GM12878 (cell line): ENCODE measurements around the gene ERN2. TPM values are rescaled to one million over a fixed set of nuclear protein-coding genes. Genes with fewer than 3 reads are reported as not detected.
"Not testable (repeated sequence)": the region's sequence is repeated elsewhere in the genome, so short reads cannot be mapped to it uniquely, and the experiment has no call there.

Experiments
- ATAC-seq: fragments of 200-7000 bp; cut with Tn5 transposase; 3 replicates; pipeline ENCODE4 v1.9.1; 2020; ENCODE audit warnings: mild to moderate bottlenecking, moderate library complexity
- BruUV-seq: library from RNA; stranded (reverse); fragments of 400-500 nt; replicated peaks from 2 replicates; lab custom pipeline; 2021; lab: Mats Ljungman, UMichigan
- CTCF ChIA-PET: fragments of 300-600 bp; sonication (Branson Sonifier 250); formaldehyde crosslinking; extraction: SDS; loops from one replicate; lab custom pipeline; 2021; ENCODE audit warnings: inconsistent platforms; lab: Yijun Ruan, JAX
- POLR2A ChIA-PET: fragments of 350-600 bp; formaldehyde crosslinking; extraction: SDS; loops from one replicate; lab custom pipeline; 2021; ENCODE audit warnings: inconsistent platforms; lab: Charles Lee
- RAD21 ChIA-PET: fragments of 300-600 bp; sonication (Branson Sonifier 250); formaldehyde crosslinking; loops from one replicate; lab custom pipeline; 2023; ENCODE audit warnings: antibody characterized with exemption; ENCODE audit not compliant: unreplicated experiment; lab: Charles Lee
- SMC1A ChIA-PET: fragments of 300-600 bp; sonication (Branson Sonifier 250); formaldehyde crosslinking; loops from one replicate; lab custom pipeline; 2023; ENCODE audit not compliant: unreplicated experiment, uncharacterized antibody; lab: Charles Lee
- DNase-seq: peaks from one replicate; pipeline ENCODE4 v3.0.0-alpha.2; 2011; ENCODE audit warnings: low read depth, low spot score
- FAIRE-seq: peaks from 3 replicates; lab custom pipeline; 2011; peaks lifted over from hg19 to GRCh38; lab: Jason Lieb, UNC
- H2AFZ ChIP-seq: 2 replicates; pipeline ENCODE4 v1.6.0; 2011; ENCODE audit warnings: low read depth, low read length, control low read depth; ENCODE audit not compliant: control insufficient read depth
- H3K27ac ChIP-seq: 2 replicates; pipeline ENCODE4 v1.5.1; 2011; ENCODE audit warnings: control low read depth; ENCODE audit not compliant: control insufficient read depth, insufficient read depth
- H3K27me3 ChIP-seq, 2 experiments: replicated peaks in 1 of 2; 2 replicates each; pipeline versions ENCODE4 v1.6.0 to v1.6.1; 2011; ENCODE audit warnings: low read length in 1 of 2; ENCODE audit not compliant: control insufficient read depth in 2 of 2, insufficient read depth in 2 of 2
- H3K36me3 ChIP-seq, 2 experiments: 2 replicates each; pipeline ENCODE4 v1.5.1; 2011; ENCODE audit warnings: low read length in 1 of 2; ENCODE audit not compliant: control insufficient read depth in 2 of 2, insufficient read depth in 2 of 2
- H3K4me1 ChIP-seq: 2 replicates; pipeline ENCODE4 v1.6.1; 2011; ENCODE audit warnings: mild to moderate bottlenecking, low read length, moderate library complexity, mixed read lengths; ENCODE audit not compliant: control insufficient read depth, insufficient read depth
- H3K4me2 ChIP-seq: 2 replicates; pipeline ENCODE4 v1.6.0; 2011; ENCODE audit warnings: control low read depth; ENCODE audit not compliant: control insufficient read depth, insufficient read depth
- H3K4me3 ChIP-seq: fragments of 200-600 bp; sonication (generic); 2 replicates; pipeline ENCODE4 v1.5.1; 2016
- H3K79me2 ChIP-seq: 2 replicates; pipeline ENCODE4 v1.6.0; 2011; ENCODE audit warnings: low read length; ENCODE audit not compliant: control insufficient read depth, insufficient read depth
- H3K9ac ChIP-seq: 2 replicates; pipeline ENCODE4 v1.8.0; 2011; ENCODE audit warnings: low read length, control low read depth, mixed read lengths; ENCODE audit not compliant: control insufficient read depth, insufficient read depth
- H3K9me3 ChIP-seq: replicated peaks from 3 replicates; pipeline ENCODE4 v1.5.1; 2011; ENCODE audit warnings: mild to moderate bottlenecking, low read length; ENCODE audit not compliant: control insufficient read depth, insufficient read depth
- H4K20me1 ChIP-seq: 2 replicates; pipeline ENCODE4 v1.6.0; 2011; ENCODE audit not compliant: control insufficient read depth, insufficient read depth
- MEF2B ChIP-seq: fragments of 450-650 bp; IDR thresholded peaks from 2 replicates; pipeline ENCODE4 v1.6.1; 2018; ENCODE audit warnings: mild to moderate bottlenecking, moderate library complexity; ENCODE audit not compliant: partially characterized antibody, poor library complexity, severe bottlenecking
- RAD21 ChIP-seq: IDR thresholded peaks from 2 replicates; pipeline ENCODE4 v1.6.1; 2011; ENCODE audit warnings: mild to moderate bottlenecking, low read depth, low read length, moderate library complexity; ENCODE audit not compliant: insufficient read depth
- ZBED1 ChIP-seq: IDR thresholded peaks from 2 replicates; pipeline ENCODE4 v1.6.1; 2016; ENCODE audit warnings: borderline replicate concordance
- WGBS: methylation state at CpG from one replicate; pipeline ENCODE4 v1.1.6; 2016; ENCODE audit warnings: low lambda C conversion rate; ENCODE audit not compliant: insufficient replicate concordance, insufficient coverage; ENCODE audit errors: missing lambda C conversion rate; 5-methylcytosine and 5-hydroxymethylcytosine counted together
- in situ Hi-C: fragments of 300-500 bp; cut with MboI; formaldehyde crosslinking; loops from 9 replicates; pipeline ENCODE4 v1.14.3; 2018; ENCODE audit warnings: mixed read lengths
- intact Hi-C: fragments of 100-400 bp; cut with micrococcal nuclease; formaldehyde crosslinking; loops from one replicate; pipeline ENCODE4 v1.14.2; 2022; ENCODE audit not compliant: unreplicated experiment
- polyA plus RNA-seq, 11 experiments: library from polyadenylated mRNA; depleted of rRNA in 4 of 11; unstranded in 6 of 11; stranded (reverse) in 5 of 11; fragments of >200 nt; fragmentation: Nextera tagmentation in 4 of 11; fragmentation: Illumina TruSeq in 1 of 11; extraction: Ambion mirVana in 4 of 11; extraction: Trizol in 1 of 11; gene quantifications; 1 replicate in 1 of 11; 2 replicates in 10 of 11; pipeline versions ENCODE4 v1.2.1 to v1.2.3, GENCODE V29; 2011 to 2016; ENCODE audit warnings: inconsistent platforms in 2 of 11, missing spikeins in 2 of 11, low read depth in 1 of 11
- total RNA-seq, 4 experiments: library from RNA; depleted of rRNA in 3 of 4; stranded (reverse); fragments of >200 nt in 3 of 4; fragmentation: Illumina TruSeq in 1 of 4; extraction: Trizol in 1 of 4; gene quantifications; 2 replicates each; pipeline versions ENCODE4 v1.2.1 to v1.2.3, GENCODE V29; 2013 to 2021
- TF ChIP-seq, protein P1 (sequence below): fragments of 450-650 bp; IDR thresholded peaks from 2 replicates; pipeline ENCODE4 v1.6.1; 2016; ENCODE audit warnings: mild to moderate bottlenecking

The ERN2 gene
- total and polyA plus RNA-seq, 10 of the 15 experiments (the other 5 are each of a cell fraction or from before 2014, with no cell fraction given) = 0.06 to 0.95 (median 0.36) TPM; not detected in 5

DNA sequence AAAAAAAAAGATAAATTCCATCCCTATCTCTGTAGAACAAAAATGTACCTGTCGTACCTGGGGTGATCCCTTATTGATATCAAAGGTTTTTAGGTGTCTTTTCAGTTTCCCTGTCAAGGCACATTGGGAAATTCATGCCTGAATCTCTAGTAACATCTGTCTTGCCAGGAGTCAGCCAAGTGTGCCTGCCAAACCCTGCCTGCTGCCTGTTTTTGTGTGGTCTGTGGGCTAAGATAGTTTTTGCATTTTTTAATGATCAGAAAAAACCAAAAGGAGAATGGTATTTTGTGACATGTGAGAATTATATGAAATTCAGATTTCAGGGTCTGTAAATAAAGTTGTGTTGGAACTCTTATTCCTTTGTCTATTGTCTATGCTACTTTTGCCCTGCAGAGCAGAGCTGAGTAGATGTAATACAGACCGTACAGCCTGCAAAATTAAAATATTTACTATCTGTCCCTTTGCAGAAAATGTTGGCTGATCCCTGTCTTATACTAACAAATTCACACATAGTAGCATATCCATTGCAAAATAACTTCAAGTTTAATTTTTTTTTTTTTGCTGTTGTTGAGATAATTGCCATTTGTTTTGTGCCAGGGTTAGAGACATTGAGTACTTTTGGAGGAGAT is 28.8 kb upstream of the ERN2 start:
- H3K27ac ChIP-seq = no peak overlapping the region
- 19% methylated on average over 2 of the region's 2 CpGs for WGBS
- no peak overlapping the region for H3K9ac ChIP-seq
- no peaks in the 10 kb centered on the region for H3K4me1 ChIP-seq
- H2AFZ ChIP-seq = no peak overlapping the region
- TF ChIP-seq MEF2B = no peak
- no peak for TF ChIP-seq ZBED1
- in situ Hi-C loops (no loop called here), intact Hi-C loops (no loop called here)
- DNase-seq = no peak
- no peaks in the 10 kb centered on the region; a peak in 2 of 4 replicates for H3K27me3 ChIP-seq
- BruUV-seq = no TSS peak
- ATAC-seq = no peak
- H3K4me3 ChIP-seq = no peak overlapping the region
- ChIA-PET RAD21 (no interaction called here), SMC1A (no interaction called here), CTCF (no interaction called here), POLR2A (no interaction called here)
- H3K36me3 ChIP-seq = no peaks in the 10 kb centered on the region
- no peaks in the 10 kb centered on the region for H3K9me3 ChIP-seq
- no peaks in the 10 kb centered on the region for H4K20me1 ChIP-seq
- no peaks in the 10 kb centered on the region for H3K79me2 ChIP-seq
- H3K4me2 ChIP-seq = no peak overlapping the region
- no peak for FAIRE-seq

DNA sequence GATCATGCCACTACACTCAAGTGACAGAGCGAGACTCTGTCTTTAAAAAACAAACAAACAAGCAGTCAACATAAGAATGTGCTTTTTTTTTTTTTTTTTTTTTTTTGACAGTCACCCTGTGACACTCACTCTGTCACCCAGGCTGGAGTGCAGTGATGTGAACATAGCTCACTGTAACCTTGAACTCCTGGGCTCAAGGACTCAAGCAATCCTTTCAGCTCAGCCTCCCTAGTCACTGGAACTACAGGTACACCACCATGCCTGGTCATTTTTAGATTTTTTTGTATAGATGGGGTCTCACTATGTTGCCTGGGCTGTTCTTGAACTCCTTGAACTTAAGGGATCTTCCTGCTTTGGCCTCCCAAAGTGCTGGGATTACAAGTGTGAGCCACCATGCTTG is 26.5 kb upstream of the ERN2 start:
- TF ChIP-seq, protein P1, sequence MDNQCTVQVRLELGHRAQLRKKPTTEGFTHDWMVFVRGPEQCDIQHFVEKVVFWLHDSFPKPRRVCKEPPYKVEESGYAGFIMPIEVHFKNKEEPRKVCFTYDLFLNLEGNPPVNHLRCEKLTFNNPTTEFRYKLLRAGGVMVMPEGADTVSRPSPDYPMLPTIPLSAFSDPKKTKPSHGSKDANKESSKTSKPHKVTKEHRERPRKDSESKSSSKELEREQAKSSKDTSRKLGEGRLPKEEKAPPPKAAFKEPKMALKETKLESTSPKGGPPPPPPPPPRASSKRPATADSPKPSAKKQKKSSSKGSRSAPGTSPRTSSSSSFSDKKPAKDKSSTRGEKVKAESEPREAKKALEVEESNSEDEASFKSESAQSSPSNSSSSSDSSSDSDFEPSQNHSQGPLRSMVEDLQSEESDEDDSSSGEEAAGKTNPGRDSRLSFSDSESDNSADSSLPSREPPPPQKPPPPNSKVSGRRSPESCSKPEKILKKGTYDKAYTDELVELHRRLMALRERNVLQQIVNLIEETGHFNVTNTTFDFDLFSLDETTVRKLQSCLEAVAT = no peak
- no peak for TF ChIP-seq RAD21
- TF ChIP-seq, all 136 proteins: peak for 0
- Histone ChIP-seq H3K27ac (no peak overlapping the region), H3K9ac (no peak overlapping the region), H3K4me2 (no peak overlapping the region), H2AFZ (no peak overlapping the region), H3K79me2 (no peaks in the 10 kb centered on the region), H3K27me3 (no peaks in the 10 kb centered on the region; a peak in 2 of 4 replicates), H3K4me1 (peaks cover 4% of the 10 kb centered on the region), H4K20me1 (no peaks in the 10 kb centered on the region), H3K36me3 (no peaks in the 10 kb centered on the region), H3K4me3 (no peak overlapping the region), H3K9me3 (no peaks in the 10 kb centered on the region)
- POLR2A ChIA-PET = no interaction called here
- intact Hi-C loops (loop anchor here (5.0 kb wide), 1 partner anchor 513 kb away; no protein-coding TSS in a partner anchor), in situ Hi-C loops (loop anchor here (5.0 to 10.0 kb wide), 2 partner anchors 52 to 515 kb away; partner anchors contain the start of gene CACNG3)
- no peak for FAIRE-seq
- RAD21 ChIA-PET = no interaction called here
- CTCF ChIA-PET = no interaction called here
- SMC1A ChIA-PET = no interaction called here
- DNase-seq = no peak
- no peak for ATAC-seq
- 0% methylated on average over 1 of the region's 1 CpG for WGBS
- BruUV-seq = no TSS peak

DNA sequence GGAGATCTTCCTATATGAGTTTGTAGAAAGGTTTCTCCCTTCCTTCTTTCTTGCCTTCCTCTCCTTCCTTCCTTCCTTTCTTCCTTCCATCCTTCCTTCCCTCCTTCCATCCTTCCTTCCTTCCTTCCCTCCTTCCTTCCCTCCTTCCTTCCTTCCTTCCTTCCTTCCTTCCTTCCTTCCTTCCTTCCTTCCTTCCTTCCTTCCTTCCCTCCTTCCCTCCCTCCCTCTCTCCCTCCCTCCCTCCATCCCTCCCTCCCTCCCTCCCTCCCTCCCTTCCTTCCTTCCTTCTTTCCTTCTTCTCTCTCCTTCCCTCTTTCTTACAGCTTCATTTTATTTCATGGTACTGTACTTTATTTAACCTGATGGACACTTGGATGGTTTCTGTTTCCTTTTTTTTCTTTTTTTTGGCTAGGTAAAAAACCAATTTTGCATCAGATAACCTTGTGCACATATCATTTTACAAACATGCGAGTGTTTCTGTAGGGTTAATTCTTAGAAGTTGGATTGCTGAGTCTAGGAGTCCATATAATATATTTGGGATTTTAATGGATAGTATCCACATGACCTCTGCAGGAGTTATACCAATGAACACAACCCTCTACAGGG is 24.5 kb upstream of the ERN2 start:
- H3K27ac ChIP-seq, CTCF ChIA-PET, RAD21 ChIA-PET, DNase-seq, H3K4me1 ChIP-seq, H3K4me2 ChIP-seq, SMC1A ChIA-PET, POLR2A ChIA-PET, H3K4me3 ChIP-seq, H3K9ac ChIP-seq, H3K36me3 ChIP-seq, H2AFZ ChIP-seq, H4K20me1 ChIP-seq, FAIRE-seq, H3K79me2 ChIP-seq, BruUV-seq, ATAC-seq, H3K27me3 ChIP-seq, H3K9me3 ChIP-seq: not testable (repeated sequence)
- intact Hi-C loops (loop anchor here (5.0 kb wide), 1 partner anchor 515 kb away; no protein-coding TSS in a partner anchor), in situ Hi-C loops (loop anchor here (5.0 to 10.0 kb wide), 2 partner anchors 50 to 517 kb away; partner anchors contain the start of gene CACNG3)
- WGBS = 29% methylated on average over 1 of the region's 1 CpG
